H9 (cell line): ENCODE measurements around the gene TMEM235. TPM values are rescaled to one million over a fixed set of nuclear protein-coding genes. Genes with fewer than 3 reads are reported as not detected.
A peak's percentile ranks its signal among the peaks of the same experiment; 100 is the strongest.

Source experiments
- DNase-seq: peaks from one replicate; pipeline ENCODE4 v3.0.0-alpha.2; 2017
- H2AFZ ChIP-seq: one replicate; pipeline ENCODE4 v1.6.1; 2013; ENCODE audit warnings: mild to moderate bottlenecking, low read length, control low read depth, moderate library complexity
- H2AK5ac ChIP-seq: 2 replicates; pipeline ENCODE4 v1.6.1; 2013; ENCODE audit warnings: low read length, control low read depth, mixed read lengths; ENCODE audit not compliant: insufficient read length
- H2BK120ac ChIP-seq: one replicate; pipeline ENCODE4 v1.6.1; 2013; ENCODE audit warnings: low read depth, mild to moderate bottlenecking, low read length, control low read depth, inconsistent platforms; ENCODE audit not compliant: poor library complexity, severe bottlenecking
- H2BK12ac ChIP-seq: 2 replicates; pipeline ENCODE4 v1.6.1; 2013; ENCODE audit warnings: low read length, control low read depth, mixed read lengths, low read depth; ENCODE audit not compliant: insufficient read length
- H2BK15ac ChIP-seq: 2 replicates; pipeline ENCODE4 v1.6.1; 2013; ENCODE audit warnings: low read depth, low read length, control low read depth
- H2BK20ac ChIP-seq: one replicate; pipeline ENCODE4 v1.6.1; 2013; ENCODE audit warnings: low read depth, mild to moderate bottlenecking, low read length, control low read depth, inconsistent platforms; ENCODE audit not compliant: poor library complexity, severe bottlenecking
- H2BK5ac ChIP-seq: 2 replicates; pipeline ENCODE4 v1.6.1; 2013; ENCODE audit warnings: low read length, control low read depth, mixed read lengths; ENCODE audit not compliant: insufficient read length
- H3K14ac ChIP-seq: 2 replicates; pipeline ENCODE4 v1.6.1; 2013; ENCODE audit warnings: low read length, control low read depth; ENCODE audit not compliant: insufficient read depth
- H3K18ac ChIP-seq: 2 replicates; pipeline ENCODE4 v1.6.1; 2013; ENCODE audit warnings: low read depth, mild to moderate bottlenecking, mixed read lengths, low read length, control low read depth; ENCODE audit not compliant: insufficient read length
- H3K23ac ChIP-seq: 2 replicates; pipeline ENCODE4 v1.6.1; 2013; ENCODE audit warnings: low read length, control low read depth, mixed read lengths, low read depth; ENCODE audit not compliant: insufficient read length
- H3K23me2 ChIP-seq: 2 replicates; pipeline ENCODE4 v1.6.1; 2013; ENCODE audit warnings: low read depth, mild to moderate bottlenecking, mixed read lengths, low read length, control low read depth; ENCODE audit not compliant: insufficient read length, poor library complexity, severe bottlenecking
- H3K27ac ChIP-seq: 2 replicates; pipeline ENCODE4 v1.5.1; 2013; ENCODE audit warnings: low read length, control low read depth, mixed read lengths, low read depth; ENCODE audit not compliant: insufficient read length
- H3K27me3 ChIP-seq: 2 replicates; pipeline ENCODE4 v1.6.1; 2013; ENCODE audit warnings: low read length, control low read depth, inconsistent platforms; ENCODE audit not compliant: insufficient read depth
- H3K4ac ChIP-seq: 2 replicates; pipeline ENCODE4 v1.6.1; 2013; ENCODE audit warnings: low read depth, mild to moderate bottlenecking, control low read depth, inconsistent platforms, low read length, moderate library complexity
- H3K4me1 ChIP-seq: 2 replicates; pipeline ENCODE4 v1.6.1; 2013; ENCODE audit warnings: low read length, control low read depth, inconsistent platforms; ENCODE audit not compliant: insufficient read depth
- H3K4me2 ChIP-seq: 2 replicates; pipeline ENCODE4 v1.6.1; 2013; ENCODE audit warnings: low read length, control low read depth, mixed read lengths; ENCODE audit not compliant: insufficient read length, insufficient read depth
- H3K56ac ChIP-seq: 2 replicates; pipeline ENCODE4 v1.6.1; 2013; ENCODE audit warnings: low read depth, mild to moderate bottlenecking, mixed read lengths, low read length, control low read depth; ENCODE audit not compliant: insufficient read length
- H3K79me1 ChIP-seq: 2 replicates; pipeline ENCODE4 v1.6.1; 2013; ENCODE audit warnings: low read depth, mild to moderate bottlenecking, moderate library complexity, low read length, control low read depth, inconsistent platforms; ENCODE audit not compliant: insufficient read depth, poor library complexity, severe bottlenecking
- H3K79me2 ChIP-seq: 2 replicates; pipeline ENCODE4 v1.6.1; 2013; ENCODE audit warnings: low read length, control low read depth, inconsistent platforms; ENCODE audit not compliant: insufficient read depth
- H3K9ac ChIP-seq: 2 replicates; pipeline ENCODE4 v1.6.1; 2013; ENCODE audit warnings: low read length, control low read depth, mixed read lengths; ENCODE audit not compliant: insufficient read length; ENCODE audit errors: extremely low read depth
- H3K9me3 ChIP-seq: one replicate; pipeline ENCODE4 v1.6.1; 2013; ENCODE audit warnings: low read depth, low read length, inconsistent platforms; ENCODE audit not compliant: control insufficient read depth
- H3T11ph ChIP-seq: one replicate; pipeline ENCODE4 v1.6.1; 2013; ENCODE audit warnings: mild to moderate bottlenecking, low read length, control low read depth, inconsistent platforms
- H4K20me1 ChIP-seq: one replicate; pipeline ENCODE4 v1.6.1; 2013; ENCODE audit not compliant: control insufficient read depth, insufficient read length, insufficient read depth
- H4K5ac ChIP-seq: 2 replicates; pipeline ENCODE4 v1.6.1; 2013; ENCODE audit warnings: low read depth, mild to moderate bottlenecking, mixed read lengths, low read length, control low read depth; ENCODE audit not compliant: insufficient read length
- H4K8ac ChIP-seq: replicated peaks from 2 replicates; pipeline ENCODE4 v1.6.1; 2013; ENCODE audit warnings: low read length, control low read depth, mixed read lengths, low read depth; ENCODE audit not compliant: insufficient read length
- H4K91ac ChIP-seq: 2 replicates; pipeline ENCODE4 v1.6.1; 2013; ENCODE audit warnings: low read depth, mild to moderate bottlenecking, moderate library complexity, mixed read lengths, low read length, control low read depth; ENCODE audit not compliant: insufficient read length
- H3K27ac Mint-ChIP-seq, 3 experiments: 2 replicates in 2 of 3; 3 replicates in 1 of 3; pipeline ENCODE4 v1.8.0; 2020 to 2021; ENCODE audit warnings: mixed read lengths in 3 of 3, mild to moderate bottlenecking in 1 of 3, moderate library complexity in 1 of 3
- H3K27me3 Mint-ChIP-seq: 2 replicates; pipeline ENCODE4 v1.8.0; 2021; ENCODE audit warnings: low read depth, mild to moderate bottlenecking, moderate library complexity, mixed read lengths
- H3K36me3 Mint-ChIP-seq, 3 experiments: 2 replicates in 2 of 3; 3 replicates in 1 of 3; pipeline ENCODE4 v1.8.0; 2020 to 2021; ENCODE audit warnings: low read depth in 3 of 3, mixed read lengths in 3 of 3; ENCODE audit not compliant: insufficient read depth in 1 of 3
- H3K4me1 Mint-ChIP-seq, 2 experiments: 2 replicates each; pipeline ENCODE4 v1.8.0; 2020; ENCODE audit warnings: mixed read lengths in 2 of 2
- H3K4me3 Mint-ChIP-seq, 2 experiments: 2 replicates in 1 of 2; 3 replicates in 1 of 2; pipeline ENCODE4 v1.8.0; 2020 to 2021; ENCODE audit warnings: mild to moderate bottlenecking in 2 of 2, mixed read lengths in 2 of 2, moderate library complexity in 1 of 2
- H3K9me3 Mint-ChIP-seq, 2 experiments: 2 replicates in 1 of 2; 3 replicates in 1 of 2; pipeline ENCODE4 v1.8.0; 2020; ENCODE audit warnings: mild to moderate bottlenecking in 2 of 2, mixed read lengths in 2 of 2, moderate library complexity in 1 of 2
- CTCF ChIP-seq: fragments of 200-600 bp; sonication (generic); conservative IDR thresholded peaks from 3 replicates; pipeline ENCODE4 v1.8.0; 2021; ENCODE audit warnings: antibody characterized with exemption, mild to moderate bottlenecking
- WGBS: extraction: QIAGEN DNeasy Blood & Tissue Kit; methylation state at CpG from one replicate; pipeline ENCODE4 v1.1.7; 2013; ENCODE audit warnings: missing lambda C conversion rate, low lambda C conversion rate, mixed read lengths; ENCODE audit not compliant: insufficient read length; ENCODE audit errors: extremely low coverage; 5-methylcytosine and 5-hydroxymethylcytosine counted together
- total RNA-seq: library from RNA; stranded (reverse); gene quantifications from 2 replicates; pipeline ENCODE4 v1.2.1, GENCODE V29; 2021

Gene TMEM235
- total RNA-seq, 1 experiment from 2014 or later: 0.28 TPM

GRCh38 chr17:78252111-78252634 lies 20.7 kb downstream of the TMEM235 start:
- no peak overlapping the region for H3K4me3 Mint-ChIP-seq
- Histone ChIP-seq H3K79me2 (no peaks in the 10 kb centered on the region), H3K56ac (no peak overlapping the region), H2BK120ac (no peak overlapping the region), H4K8ac (no peak overlapping the region), H4K5ac (no peak overlapping the region), H3K23ac (no peak overlapping the region), H3K27ac (no peak overlapping the region), H2AFZ (no peak overlapping the region), H3T11ph (no peak overlapping the region), H2BK5ac (no peak overlapping the region), H2BK15ac (peak overlapping the region; percentile 19; the same call in 1 of the 2 replicates), H2BK20ac (no peak overlapping the region), H4K91ac (no peak overlapping the region), H2BK12ac (no peak overlapping the region), H3K79me1 (no peaks in the 10 kb centered on the region), H3K9me3 (no peaks in the 10 kb centered on the region), H3K27me3 (no peaks in the 10 kb centered on the region), H4K20me1 (no peaks in the 10 kb centered on the region), H3K9ac (no peak overlapping the region), H3K4me2 (no peak overlapping the region), H3K23me2 (no peaks in the 10 kb centered on the region), H2AK5ac (no peak overlapping the region), H3K4ac (no peak overlapping the region), H3K14ac (no peak overlapping the region), H3K4me1 (peaks cover 3% of the 10 kb centered on the region; the same call in 1 of the 2 replicates), H3K18ac (no peak overlapping the region)
- H3K27me3 Mint-ChIP-seq: peaks cover 1% of the 10 kb centered on the region; the same call in 1 of the 2 replicates
- H3K9me3 Mint-ChIP-seq: peaks cover 3% of the 10 kb centered on the region in 2 experiments; a peak in 2 of 5 replicates
- H3K27ac Mint-ChIP-seq: peak overlapping the region in 1 of 3 experiments; percentile 40; a peak in 1 of 7 replicates
- DNase-seq: peak; percentile 43
- peaks cover 20 to 47% of the 10 kb centered on the region in 2 experiments for H3K4me1 Mint-ChIP-seq
- WGBS: no CpG with 5 or more reads among the region's 12 CpGs
- no peaks in the 10 kb centered on the region for H3K36me3 Mint-ChIP-seq
- TF ChIP-seq CTCF: no peak
